PC-3 (cell line): ENCODE data around the gene R3HDM2.

Experiments used
- CTCF ChIP-seq: fragments of 300-600 bp; sonication (generic); conservative IDR thresholded peaks from 2 replicates; pipeline ENCODE4 v1.5.1; 2017; ENCODE audit warnings: antibody characterized with exemption, low read depth, mild to moderate bottlenecking, low read length
- EZH2 ChIP-seq: fragments of 300-600 bp; sonication (generic); IDR thresholded peaks from one replicate; pipeline ENCODE4 v1.6.1; 2017; ENCODE audit warnings: antibody characterized with exemption, mild to moderate bottlenecking, low read length; ENCODE audit not compliant: unreplicated experiment

GRCh38 chr12:57234571-57235016 is 196.2 kb downstream of the R3HDM2 start:
- no peak for TF ChIP-seq CTCF
- no peak for TF ChIP-seq EZH2
